COR-L47 (cell line): Measurements from ENCODE around the gene MAP4K5.
A peak's percentile ranks its signal among the peaks of the same experiment; 100 is the strongest.
"Not testable (repeated sequence)": the region's sequence is repeated elsewhere in the genome, so short reads cannot be mapped to it uniquely, and the experiment has no call there.

Experiments
- DNase-seq: peaks from one replicate; lab custom pipeline; 2025; lab: John Stamatoyannopoulos, UW

MAP4K5 gene

GRCh38 chr14:50532502-50533240 lies at the start of gene MAP4K5:
Gene MAP4K5, minus strand, starts transcription at chr14:50532569. Its CDS starts 520 bp downstream, at chr14:50532049.
- DNase-seq: peak; percentile 92

- DNase-seq: no peak
These were observed 46.1 kb upstream of the MAP4K5 start for GRCh38 chr14:50578433-50578832.

GRCh38 chr14:50577982-50578381 lies 45.6 kb upstream of the MAP4K5 start:
- DNase-seq: no peak

- no peak for DNase-seq
These were observed 43.4 kb upstream of the MAP4K5 start for GRCh38 chr14:50575769-50576168.

GRCh38 chr14:50573862-50574261 lies 41.5 kb upstream of the MAP4K5 start:
- DNase-seq: no peak

GRCh38 chr14:50569714-50570274 lies 37.4 kb upstream of the MAP4K5 start:
- no peak for DNase-seq

- DNase-seq: no peak
These were observed 30.5 kb upstream of the MAP4K5 start for GRCh38 chr14:50562841-50563240.

- DNase-seq: peak; percentile 73
These were observed 28.5 kb upstream of the MAP4K5 start for GRCh38 chr14:50560931-50561285.

- DNase-seq: peak; percentile 72
These were observed 27.9 kb upstream of the MAP4K5 start, which contains the start of gene ATL1 for GRCh38 chr14:50559990-50560930. Gene ATL1, plus strand, starts transcription at chr14:50560145. Its CDS starts 121 bp downstream, at chr14:50560266.

- not testable (repeated sequence) for DNase-seq
These were observed 20.4 kb upstream of the MAP4K5 start for GRCh38 chr14:50552796-50553195.

- DNase-seq: no peak
These were observed 19.5 kb upstream of the MAP4K5 start for GRCh38 chr14:50551877-50552276.

- DNase-seq: no peak
These were observed 17.9 kb upstream of the MAP4K5 start for GRCh38 chr14:50550294-50550693.

- no peak for DNase-seq
These were observed 13.2 kb upstream of the MAP4K5 start for GRCh38 chr14:50545618-50546017.

- no peak for DNase-seq
These were observed 12.5 kb upstream of the MAP4K5 start for GRCh38 chr14:50544911-50545310.

- DNase-seq: peak; percentile 76
These were observed 10.6 kb upstream of the MAP4K5 start for GRCh38 chr14:50542941-50543418.

- DNase-seq: no peak
These were observed 8.8 kb upstream of the MAP4K5 start for GRCh38 chr14:50541159-50541567.

GRCh38 chr14:50539051-50539450 lies 6.7 kb upstream of the MAP4K5 start:
- no peak for DNase-seq

GRCh38 chr14:50538034-50538433 lies 5.7 kb upstream of the MAP4K5 start:
- DNase-seq: not testable (repeated sequence)

GRCh38 chr14:50534997-50535396 lies 2.6 kb upstream of the MAP4K5 start:
- DNase-seq: no peak

GRCh38 chr14:50534416-50534815 lies 2.0 kb upstream of the MAP4K5 start:
- no peak for DNase-seq

GRCh38 chr14:50533806-50534205 lies 1.4 kb upstream of the MAP4K5 start:
- DNase-seq: no peak

- DNase-seq: no peak
These were observed 904 bp upstream of the MAP4K5 start for GRCh38 chr14:50533241-50533705.
